K562 (cell line): Measurements from ENCODE around the gene PLCB3. TPM values are rescaled to one million over a fixed set of nuclear protein-coding genes. Genes with fewer than 3 reads are reported as not detected.

Experiments
- BRCA1 ChIP-seq, 2 experiments: fragments of 450-650 bp in 1 of 2; sonication (generic) in 1 of 2; formaldehyde crosslinking in 1 of 2; IDR thresholded peaks; 2 replicates each; pipeline versions ENCODE4 v1.5.0 to v1.6.1; 2017 to 2020; ENCODE audit warnings: mild to moderate bottlenecking in 1 of 2, missing genetic modification reagents in 1 of 2
- E2F3 ChIP-seq: fragments of 250-450 bp; sonication (Bioruptor Pico); IDR thresholded peaks from 2 replicates; pipeline ENCODE4 v1.4.0; 2020; ENCODE audit warnings: mild to moderate bottlenecking
- FOXJ2 ChIP-seq: fragments of 200-800 bp; sonication (Bioruptor generic); IDR thresholded peaks from 2 replicates; pipeline ENCODE4 v1.6.1; 2016; ENCODE audit warnings: missing genetic modification characterization, missing compliant biosample characterization
- GABPB1 ChIP-seq: sonication (generic); formaldehyde crosslinking; IDR thresholded peaks from 2 replicates; pipeline ENCODE4 v1.8.0; 2022; ENCODE audit warnings: mild to moderate bottlenecking, missing genetic modification reagents
- HSF4 ChIP-seq: fragments of 250-450 bp; sonication (Bioruptor Pico); IDR thresholded peaks from 2 replicates; pipeline ENCODE4 v2.1.2; 2022; ENCODE audit warnings: mild to moderate bottlenecking, moderate library complexity, borderline replicate concordance
- MAFG ChIP-seq: fragments of 450-650 bp; conservative IDR thresholded peaks from 2 replicates; pipeline ENCODE4 v1.6.1; 2016; ENCODE audit warnings: missing genetic modification characterization, missing compliant biosample characterization
- MTA3 ChIP-seq: fragments of 450-650 bp; formaldehyde crosslinking; IDR thresholded peaks from 2 replicates; pipeline ENCODE4 v1.6.1; 2017; ENCODE audit warnings: mild to moderate bottlenecking, borderline replicate concordance
- PHF8 ChIP-seq: fragments of 200-600 bp; sonication (generic); IDR thresholded peaks from 2 replicates; pipeline ENCODE4 v1.6.1; 2012; ENCODE audit warnings: mixed run types, mild to moderate bottlenecking, inconsistent platforms, low read length, moderate library complexity, borderline replicate concordance
- POLR2B ChIP-seq: fragments of 450-650 bp; IDR thresholded peaks from 2 replicates; pipeline ENCODE4 v1.6.1; 2018; ENCODE audit warnings: low read depth; ENCODE audit not compliant: partially characterized antibody
- POLR2H ChIP-seq: IDR thresholded peaks from 2 replicates; pipeline ENCODE4 v1.6.1; 2016; ENCODE audit warnings: missing genetic modification characterization, low read depth, mild to moderate bottlenecking, control low read depth, missing compliant biosample characterization, moderate library complexity
- RB1 ChIP-seq: fragments of 450-650 bp; IDR thresholded peaks from 2 replicates; pipeline ENCODE4 v1.6.1; 2017; ENCODE audit warnings: low read depth, mild to moderate bottlenecking
- RCOR1 ChIP-seq, 2 experiments: IDR thresholded peaks; 2 replicates each; pipeline ENCODE4 v1.6.1; 2012; ENCODE audit warnings: low read depth in 2 of 2, low read length in 2 of 2, borderline replicate concordance in 1 of 2, improper control_type of control experiment in 1 of 2
- SIN3B ChIP-seq: fragments of 450-650 bp; IDR thresholded peaks from 2 replicates; pipeline ENCODE4 v1.6.1; 2017; ENCODE audit warnings: low read depth, mild to moderate bottlenecking, moderate library complexity
- SNRNP70 ChIP-seq: fragments of 200-400 bp; formaldehyde crosslinking; optimal IDR thresholded peaks from 2 replicates; pipeline ENCODE3; 2017; ENCODE audit warnings: low read depth, low read length
- TAF7 ChIP-seq: fragments of 450-650 bp; IDR thresholded peaks from 2 replicates; pipeline ENCODE4 v1.6.1; 2016; ENCODE audit warnings: missing genetic modification characterization, missing compliant biosample characterization
- ZFP36 ChIP-seq: fragments of 150-350 bp; IDR thresholded peaks from 2 replicates; pipeline ENCODE4 v1.6.1; 2018; ENCODE audit warnings: low read length, low read depth; ENCODE audit not compliant: partially characterized antibody
- ZNF583 ChIP-seq: fragments of 250-450 bp; sonication (Bioruptor Pico); IDR thresholded peaks from 2 replicates; pipeline ENCODE4 v1.4.0; 2020
- ZNF639 ChIP-seq, 2 experiments: fragments of 200-800 bp in 1 of 2; sonication (Bioruptor generic) in 1 of 2; sonication (generic) in 1 of 2; formaldehyde crosslinking in 1 of 2; IDR thresholded peaks in 1 of 2; conservative IDR thresholded peaks in 1 of 2; 2 replicates each; pipeline versions ENCODE4 v1.5.0 to v1.6.1; 2016 to 2020; ENCODE audit warnings: missing compliant biosample characterization in 1 of 2, missing genetic modification characterization in 1 of 2, missing genetic modification reagents in 1 of 2
- polyA plus RNA-seq, 8 experiments: library from polyadenylated mRNA; depleted of rRNA in 4 of 8; stranded (reverse) in 5 of 8; unstranded in 3 of 8; fragments of >200 nt; fragmentation: Nextera tagmentation in 2 of 8; fragmentation: Illumina TruSeq in 1 of 8; extraction: Ambion mirVana in 2 of 8; extraction: Trizol in 1 of 8; gene quantifications; 2 replicates each; pipeline versions ENCODE4 v1.2.1 to v1.2.3, GENCODE V29; 2011 to 2014; ENCODE audit warnings: inconsistent platforms in 1 of 8, missing spikeins in 1 of 8
- total RNA-seq, 7 experiments: library from RNA; depleted of rRNA in 6 of 7; stranded (reverse); fragments of >200 nt in 6 of 7; fragmentation: Illumina TruSeq in 2 of 7; extraction: Trizol in 2 of 7; gene quantifications; 2 replicates each; pipeline versions ENCODE4 v1.2.1 to v1.2.3, GENCODE V29; 2011 to 2021; ENCODE audit warnings: low replicate concordance in 1 of 7
- TF ChIP-seq, protein P1 (sequence below): fragments of 250-450 bp; sonication (Bioruptor Pico); IDR thresholded peaks from 2 replicates; pipeline ENCODE4 v1.4.0; 2020

The PLCB3 gene
- total and polyA plus RNA-seq, 9 of the 15 experiments (the other 6 are each of a cell fraction or from before 2014, with no cell fraction given): 0.31 to 44.8 (median 14.6) TPM

DNA sequence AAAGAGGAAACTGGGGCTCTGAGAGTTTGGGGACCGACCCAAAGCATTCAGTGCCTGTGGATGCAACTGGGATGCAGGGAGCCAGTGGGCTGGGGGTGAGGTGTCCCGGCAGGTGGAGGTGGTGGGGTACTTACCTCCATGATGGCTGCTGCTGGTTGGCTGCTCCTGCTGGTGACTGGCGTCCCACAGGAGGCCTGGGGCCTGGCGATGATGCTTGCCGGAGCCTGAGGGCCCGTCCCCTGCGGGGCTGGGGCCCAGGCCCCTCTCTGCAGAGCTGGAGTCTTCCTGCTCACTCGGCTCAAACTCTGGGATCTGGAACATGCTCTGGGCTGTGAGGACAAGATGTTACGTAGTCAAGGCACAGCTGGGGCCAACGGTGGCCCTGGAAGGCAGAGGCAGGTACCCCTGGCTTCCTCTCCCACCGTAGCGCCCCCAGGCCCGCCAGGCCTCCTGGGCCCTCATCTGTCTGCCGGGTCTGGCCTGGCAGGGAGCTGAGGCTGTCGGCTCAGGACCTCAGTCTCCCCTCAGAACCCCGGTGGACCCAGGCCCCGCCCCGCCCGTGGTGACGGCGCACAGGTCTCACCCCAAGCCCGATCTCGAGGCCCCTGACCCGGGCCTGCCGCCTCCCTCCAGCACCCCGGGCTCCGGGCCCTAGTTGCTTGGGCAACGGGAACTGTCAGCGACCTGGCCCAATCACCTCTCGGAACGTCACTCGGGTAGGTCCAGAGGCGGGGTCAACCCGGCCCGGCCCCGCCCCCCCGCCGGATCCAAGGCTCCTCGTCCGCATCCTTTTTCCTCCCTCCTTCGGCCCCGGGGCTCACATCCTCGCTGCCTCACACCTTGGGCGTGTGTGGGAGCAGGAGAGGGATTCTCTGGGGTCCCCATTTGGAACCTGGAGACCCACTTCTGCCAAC lies 33.0 kb downstream of the PLCB3 start, which contains the start of gene BAD (continued):
- TF ChIP-seq ZNF639 (CRISPR knock-in tag; conservative IDR thresholded peaks at IDR 0.05 in 1 of 2, IDR thresholded peaks at IDR 0.05 in 1 of 2) (no peak), POLR2H (no peak), GABPB1 (CRISPR knock-in tag) (peak; percentile 75), HSF4 (CRISPR knock-in tag) (no peak), E2F3 (no peak), MAFG (tag) (no peak), SNRNP70 (no peak), RCOR1 (IDR thresholded peaks at IDR 0.05; ENCODE audit: borderline replicate concordance in 1 of 2, low read depth in 2 of 2, low read length in 2 of 2) (peak in 1 of 2 experiments; percentile 10; a peak in 1 of 4 replicates), MTA3 (no peak; the same call in 1 of the 2 replicates), POLR2B (peak; percentile 57), PHF8 (peak; percentile 61; the same call in 1 of the 2 replicates), ZFP36 (no peak), RB1 (no peak), TAF7 (tag) (no peak), FOXJ2 (tag) (no peak), BRCA1 (IDR thresholded peaks at IDR 0.05) (no peak), BRCA1 (CRISPR knock-in tag; IDR thresholded peaks at IDR 0.05) (no peak), SIN3B (no peak), ZNF583 (CRISPR knock-in tag) (no peak)
- TF ChIP-seq, protein P1, sequence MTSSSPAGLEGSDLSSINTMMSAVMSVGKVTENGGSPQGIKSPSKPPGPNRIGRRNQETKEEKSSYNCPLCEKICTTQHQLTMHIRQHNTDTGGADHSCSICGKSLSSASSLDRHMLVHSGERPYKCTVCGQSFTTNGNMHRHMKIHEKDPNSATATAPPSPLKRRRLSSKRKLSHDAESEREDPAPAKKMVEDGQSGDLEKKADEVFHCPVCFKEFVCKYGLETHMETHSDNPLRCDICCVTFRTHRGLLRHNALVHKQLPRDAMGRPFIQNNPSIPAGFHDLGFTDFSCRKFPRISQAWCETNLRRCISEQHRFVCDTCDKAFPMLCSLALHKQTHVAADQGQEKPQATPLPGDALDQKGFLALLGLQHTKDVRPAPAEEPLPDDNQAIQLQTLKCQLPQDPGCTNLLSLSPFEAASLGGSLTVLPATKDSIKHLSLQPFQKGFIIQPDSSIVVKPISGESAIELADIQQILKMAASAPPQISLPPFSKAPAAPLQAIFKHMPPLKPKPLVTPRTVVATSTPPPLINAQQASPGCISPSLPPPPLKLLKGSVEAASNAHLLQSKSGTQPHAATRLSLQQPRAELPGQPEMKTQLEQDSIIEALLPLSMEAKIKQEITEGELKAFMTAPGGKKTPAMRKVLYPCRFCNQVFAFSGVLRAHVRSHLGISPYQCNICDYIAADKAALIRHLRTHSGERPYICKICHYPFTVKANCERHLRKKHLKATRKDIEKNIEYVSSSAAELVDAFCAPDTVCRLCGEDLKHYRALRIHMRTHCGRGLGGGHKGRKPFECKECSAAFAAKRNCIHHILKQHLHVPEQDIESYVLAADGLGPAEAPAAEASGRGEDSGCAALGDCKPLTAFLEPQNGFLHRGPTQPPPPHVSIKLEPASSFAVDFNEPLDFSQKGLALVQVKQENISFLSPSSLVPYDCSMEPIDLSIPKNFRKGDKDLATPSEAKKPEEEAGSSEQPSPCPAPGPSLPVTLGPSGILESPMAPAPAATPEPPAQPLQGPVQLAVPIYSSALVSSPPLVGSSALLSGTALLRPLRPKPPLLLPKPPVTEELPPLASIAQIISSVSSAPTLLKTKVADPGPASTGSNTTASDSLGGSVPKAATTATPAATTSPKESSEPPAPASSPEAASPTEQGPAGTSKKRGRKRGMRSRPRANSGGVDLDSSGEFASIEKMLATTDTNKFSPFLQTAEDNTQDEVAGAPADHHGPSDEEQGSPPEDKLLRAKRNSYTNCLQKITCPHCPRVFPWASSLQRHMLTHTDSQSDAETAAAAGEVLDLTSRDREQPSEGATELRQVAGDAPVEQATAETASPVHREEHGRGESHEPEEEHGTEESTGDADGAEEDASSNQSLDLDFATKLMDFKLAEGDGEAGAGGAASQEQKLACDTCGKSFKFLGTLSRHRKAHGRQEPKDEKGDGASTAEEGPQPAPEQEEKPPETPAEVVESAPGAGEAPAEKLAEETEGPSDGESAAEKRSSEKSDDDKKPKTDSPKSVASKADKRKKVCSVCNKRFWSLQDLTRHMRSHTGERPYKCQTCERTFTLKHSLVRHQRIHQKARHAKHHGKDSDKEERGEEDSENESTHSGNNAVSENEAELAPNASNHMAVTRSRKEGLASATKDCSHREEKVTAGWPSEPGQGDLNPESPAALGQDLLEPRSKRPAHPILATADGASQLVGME (CRISPR knock-in tag): peak; percentile 66; the same call in 1 of the 2 replicates
